GM19438 (cell line): ENCODE data around the gene PIEZO1.

ENCODE experiments used
- ATAC-seq: cut with Tn5 transposase; IDR thresholded peaks from one replicate; pipeline ENCODE4 v1.9.1; 2021; ENCODE audit warnings: low read depth; ENCODE audit not compliant: unreplicated experiment

PIEZO1 gene

GRCh38 chr16:88769617-88770460 lies 15.2 kb downstream of the PIEZO1 start:
- ATAC-seq: no peak

DNA sequence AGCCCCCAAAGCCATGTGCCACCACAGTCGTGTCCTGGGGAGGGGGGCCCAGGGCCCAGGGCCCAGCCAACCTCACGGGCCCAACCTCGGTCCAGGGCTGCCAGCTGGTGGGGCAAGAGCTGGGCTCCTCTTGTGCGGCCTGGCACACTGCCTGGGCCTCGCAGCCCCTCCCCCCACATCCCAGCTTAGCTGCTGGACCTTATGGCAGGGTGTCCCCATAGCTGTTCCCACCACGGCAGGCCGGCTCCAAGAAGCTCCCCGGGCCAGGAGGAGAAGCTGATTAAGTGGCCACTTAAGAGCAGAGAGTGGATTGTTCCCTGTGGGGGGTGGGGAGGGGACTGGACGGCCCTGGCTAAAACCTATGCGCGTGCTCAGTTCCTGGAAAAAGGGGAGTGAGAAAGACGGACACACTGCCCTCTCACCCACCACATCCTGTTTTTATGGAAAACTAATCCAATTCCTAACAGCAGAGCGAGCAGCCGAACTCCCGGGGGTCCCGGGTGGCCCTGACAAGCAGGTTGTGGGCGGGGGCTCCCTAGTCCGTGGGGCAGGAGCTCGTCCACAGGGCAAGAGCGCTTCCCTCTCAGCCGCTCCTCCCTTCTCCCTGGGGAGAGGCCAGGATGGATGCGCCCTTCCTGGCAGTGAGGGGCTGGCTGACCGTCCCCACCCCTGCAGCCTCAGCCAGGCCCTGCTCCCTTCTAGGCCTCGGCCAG lies 16.8 kb downstream of the PIEZO1 start:
- ATAC-seq: no peak

DNA sequence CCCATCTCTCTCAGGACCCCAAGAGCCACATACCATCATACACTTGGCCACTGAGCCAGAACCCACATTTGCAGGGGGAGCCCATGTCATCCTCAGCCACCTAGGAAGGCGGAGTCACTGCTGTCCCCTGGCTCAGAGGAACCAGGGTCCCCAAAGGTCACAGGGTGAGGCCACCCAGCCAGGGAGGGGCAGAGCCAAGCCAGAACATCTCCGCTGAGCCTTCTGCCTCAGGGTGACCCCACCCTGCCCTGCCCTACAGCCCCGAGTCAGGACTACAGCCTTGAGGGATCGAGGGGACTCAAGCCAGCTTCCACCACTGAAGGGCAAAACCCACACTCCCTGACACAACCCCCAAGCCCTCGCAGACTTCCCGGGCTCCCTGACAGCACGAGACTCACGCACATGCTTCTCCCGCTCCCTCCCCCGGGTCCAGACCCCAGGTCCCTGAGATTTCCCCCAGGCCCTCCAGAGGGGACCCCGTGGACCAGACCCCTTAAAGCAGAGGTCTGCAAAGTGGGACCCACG lies 17.4 kb downstream of the PIEZO1 start:
- no peak for ATAC-seq

- no peak for ATAC-seq
These were observed 18.0 kb downstream of the PIEZO1 start for GRCh38 chr16:88766975-88767374.

GRCh38 chr16:88764913-88765349 lies 20.1 kb downstream of the PIEZO1 start:
- ATAC-seq: no peak

GRCh38 chr16:88764080-88764479 lies 20.9 kb downstream of the PIEZO1 start:
- no peak for ATAC-seq

DNA sequence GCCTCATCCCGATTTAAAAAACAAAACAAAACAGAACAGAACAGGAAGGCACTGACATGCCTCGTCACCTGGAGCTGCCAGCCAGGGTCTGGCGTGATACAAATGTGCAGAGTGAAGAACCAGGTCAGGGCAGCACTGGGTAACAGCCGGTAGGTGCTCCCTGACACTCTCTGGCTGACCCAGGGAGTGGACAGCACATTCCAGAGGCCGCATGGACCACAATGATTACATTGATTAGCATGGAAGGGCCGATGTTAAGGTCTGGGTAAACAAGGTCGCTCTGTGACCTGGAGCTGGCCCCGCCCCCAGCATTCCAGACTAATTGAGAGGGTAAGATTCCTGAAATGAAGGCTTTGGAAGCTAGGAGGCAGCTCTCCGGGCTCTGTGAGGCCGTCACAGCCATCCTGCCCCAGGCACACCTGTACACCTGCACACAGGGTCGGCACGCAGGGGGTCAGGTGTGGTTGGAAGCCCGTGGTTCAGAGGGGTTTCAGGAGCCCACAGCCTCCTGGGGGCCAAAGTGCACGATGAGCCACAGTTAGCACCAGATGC lies 21.4 kb downstream of the PIEZO1 start:
- no peak for ATAC-seq

- ATAC-seq: no peak
These were observed 22.1 kb downstream of the PIEZO1 start for GRCh38 chr16:88762941-88763340.

GRCh38 chr16:88762258-88762870 lies 22.7 kb downstream of the PIEZO1 start:
- no peak for ATAC-seq

GRCh38 chr16:88761830-88762229 lies 23.2 kb downstream of the PIEZO1 start:
- ATAC-seq: no peak

DNA sequence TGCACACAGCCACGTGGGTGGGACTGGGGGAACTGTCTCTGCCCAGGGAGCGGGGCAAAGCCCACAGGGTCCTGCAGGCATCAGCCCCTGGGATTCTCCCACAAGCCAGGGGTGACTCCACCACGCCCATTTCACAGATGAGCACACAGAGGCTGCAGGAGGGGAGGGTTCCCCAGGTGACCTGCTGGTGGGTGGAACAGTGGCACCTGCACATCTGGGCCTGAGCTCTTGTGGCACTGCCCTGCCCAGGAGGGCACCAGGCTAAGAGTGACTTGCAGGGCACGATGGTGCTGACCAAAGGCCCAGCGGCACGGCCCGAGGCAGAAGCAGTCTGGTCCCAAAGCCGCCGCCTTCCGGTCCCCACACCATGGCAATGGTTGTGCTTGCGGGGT lies 23.9 kb downstream of the PIEZO1 start:
- ATAC-seq: no peak

DNA sequence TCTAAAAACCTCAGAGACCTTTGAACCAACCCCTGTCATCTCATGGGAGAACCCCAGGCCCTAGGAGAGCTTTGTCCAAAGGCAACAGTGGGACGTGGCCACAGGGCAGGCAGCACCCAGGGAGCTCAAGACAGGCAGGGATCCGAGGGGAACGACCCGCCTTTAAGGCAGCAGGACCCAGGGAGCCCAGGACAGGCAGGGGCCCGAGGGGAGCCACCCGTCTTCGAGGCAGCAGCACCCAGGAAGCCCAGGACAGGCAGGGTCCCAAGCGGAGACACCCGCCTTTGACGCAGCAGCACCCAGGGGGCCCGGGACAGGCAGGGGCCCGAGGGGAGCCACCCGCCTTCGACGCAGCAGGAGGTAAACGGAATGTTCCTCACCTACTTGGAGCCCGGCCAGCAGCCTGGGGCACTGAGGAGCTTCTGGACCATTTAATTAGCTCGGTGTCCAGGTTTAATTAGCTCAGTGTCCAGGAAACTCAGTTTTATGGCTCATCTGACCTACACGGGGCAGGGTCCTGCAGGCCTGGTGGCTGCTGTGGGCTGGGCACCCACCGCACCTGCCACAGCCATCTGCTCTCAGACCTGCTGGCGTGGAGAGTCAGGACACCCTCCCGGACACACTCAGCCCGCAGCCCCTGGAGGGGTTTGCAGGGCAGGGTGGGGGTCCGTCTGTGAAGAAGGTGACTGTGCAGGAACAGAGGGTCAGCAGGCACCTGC lies 24.4 kb downstream of the PIEZO1 start:
- no peak for ATAC-seq

- ATAC-seq: no peak
These were observed 25.1 kb downstream of the PIEZO1 start for GRCh38 chr16:88759976-88760350.

DNA sequence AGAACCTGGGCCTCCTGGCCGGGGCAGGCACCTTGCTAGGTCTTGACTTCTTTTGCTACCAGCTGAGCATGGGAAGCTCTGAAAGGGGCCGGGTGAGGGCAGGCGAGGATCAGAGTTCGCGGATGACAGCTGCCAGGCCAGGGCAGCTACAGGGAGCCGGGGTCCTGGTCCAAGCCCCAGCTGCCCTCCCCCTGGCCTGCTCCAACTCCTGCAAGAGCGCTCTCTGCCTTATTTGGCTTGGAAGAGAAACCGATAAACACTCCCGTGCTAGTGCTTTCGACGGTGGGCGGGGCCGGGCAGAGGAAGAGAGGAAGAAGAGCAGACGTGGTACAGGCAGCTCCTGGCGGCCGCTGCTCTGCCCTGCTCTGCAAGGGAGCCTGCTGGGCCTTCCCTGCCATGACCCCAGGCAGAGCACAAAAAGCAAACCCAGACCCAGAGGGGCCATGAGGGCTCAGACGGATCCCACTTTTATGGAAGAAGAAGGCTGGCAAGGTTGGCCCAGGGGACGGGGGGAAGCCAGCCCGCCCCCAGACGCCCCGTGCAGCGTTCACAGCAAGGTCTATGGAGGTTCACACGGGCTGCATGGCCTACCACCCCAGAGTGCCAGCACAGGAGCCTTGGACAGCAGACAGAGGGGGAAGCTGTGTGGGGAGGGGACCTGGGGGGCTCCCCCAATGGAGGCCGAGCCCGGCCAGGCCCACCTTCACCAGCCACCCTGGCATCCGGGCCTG lies 25.6 kb downstream of the PIEZO1 start:
- ATAC-seq: no peak

- ATAC-seq: no peak
These were observed 26.1 kb downstream of the PIEZO1 start for GRCh38 chr16:88758944-88759244.

DNA sequence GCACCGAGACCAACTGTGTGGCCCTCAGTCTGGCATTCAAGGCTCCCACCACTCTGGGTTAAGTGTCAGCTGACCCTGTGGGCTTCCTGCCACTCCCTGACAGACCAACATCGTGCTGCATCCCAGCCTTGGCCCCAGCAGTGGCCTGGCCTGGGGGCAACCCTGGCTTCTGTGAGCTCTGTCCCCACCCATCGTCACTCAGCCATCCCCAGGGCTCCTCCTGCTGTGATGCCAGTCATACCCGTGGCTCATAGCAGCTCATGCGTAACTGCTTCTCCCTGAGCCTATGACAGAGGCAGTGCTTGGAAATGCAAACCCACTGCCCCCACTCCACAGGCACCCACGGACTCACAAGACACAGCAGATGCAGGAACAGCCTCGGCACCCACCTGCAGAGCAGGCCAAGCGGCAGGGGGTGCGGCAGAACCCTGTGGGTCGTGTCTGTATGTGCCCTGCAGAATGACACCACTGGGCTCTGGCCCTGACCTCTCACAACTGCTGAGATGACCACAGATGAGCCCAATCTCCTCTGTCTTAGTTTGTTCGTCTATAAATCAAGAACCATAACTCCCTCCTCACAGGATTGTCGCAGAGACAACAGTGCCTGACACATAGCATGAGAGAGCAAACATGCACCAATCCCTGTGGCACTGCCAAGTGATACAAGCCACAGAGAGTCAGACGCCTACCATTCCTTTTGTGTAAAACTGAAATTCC lies 26.6 kb downstream of the PIEZO1 start:
- ATAC-seq: no peak

DNA sequence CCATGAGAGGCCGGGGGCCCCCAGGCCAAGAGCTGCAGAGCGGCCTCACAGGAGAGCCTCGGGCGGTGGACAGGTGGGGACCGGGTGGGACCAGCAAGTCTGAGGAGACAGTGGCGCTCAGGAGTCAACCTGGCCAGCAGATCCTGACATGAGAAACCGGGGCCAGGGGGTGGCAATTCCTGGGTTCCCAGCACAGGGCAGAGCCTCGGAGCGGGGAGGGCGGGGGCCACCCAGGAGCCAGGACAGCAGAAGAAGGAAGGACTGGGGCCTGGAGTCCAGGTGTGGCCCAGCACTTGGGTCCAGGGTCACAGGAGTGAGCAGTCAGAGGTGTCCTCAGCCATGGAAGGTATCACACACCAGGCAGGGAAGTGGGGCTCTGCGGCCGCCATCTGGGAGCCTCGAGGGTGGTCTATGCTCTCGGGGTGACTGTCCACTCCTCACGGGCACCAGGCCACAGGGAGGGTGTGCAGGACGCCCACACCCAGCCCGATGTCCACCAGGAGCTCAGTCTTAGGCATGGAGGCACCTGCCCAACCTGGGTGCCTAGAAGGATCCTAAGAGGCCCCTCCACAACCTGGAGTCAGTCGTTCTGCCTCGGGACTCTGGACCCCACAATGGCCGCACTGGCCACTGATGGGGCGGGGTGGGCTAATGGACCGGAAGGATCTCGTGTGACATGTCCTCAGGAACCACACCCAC lies 29.1 kb downstream of the PIEZO1 start:
- ATAC-seq: no peak

DNA sequence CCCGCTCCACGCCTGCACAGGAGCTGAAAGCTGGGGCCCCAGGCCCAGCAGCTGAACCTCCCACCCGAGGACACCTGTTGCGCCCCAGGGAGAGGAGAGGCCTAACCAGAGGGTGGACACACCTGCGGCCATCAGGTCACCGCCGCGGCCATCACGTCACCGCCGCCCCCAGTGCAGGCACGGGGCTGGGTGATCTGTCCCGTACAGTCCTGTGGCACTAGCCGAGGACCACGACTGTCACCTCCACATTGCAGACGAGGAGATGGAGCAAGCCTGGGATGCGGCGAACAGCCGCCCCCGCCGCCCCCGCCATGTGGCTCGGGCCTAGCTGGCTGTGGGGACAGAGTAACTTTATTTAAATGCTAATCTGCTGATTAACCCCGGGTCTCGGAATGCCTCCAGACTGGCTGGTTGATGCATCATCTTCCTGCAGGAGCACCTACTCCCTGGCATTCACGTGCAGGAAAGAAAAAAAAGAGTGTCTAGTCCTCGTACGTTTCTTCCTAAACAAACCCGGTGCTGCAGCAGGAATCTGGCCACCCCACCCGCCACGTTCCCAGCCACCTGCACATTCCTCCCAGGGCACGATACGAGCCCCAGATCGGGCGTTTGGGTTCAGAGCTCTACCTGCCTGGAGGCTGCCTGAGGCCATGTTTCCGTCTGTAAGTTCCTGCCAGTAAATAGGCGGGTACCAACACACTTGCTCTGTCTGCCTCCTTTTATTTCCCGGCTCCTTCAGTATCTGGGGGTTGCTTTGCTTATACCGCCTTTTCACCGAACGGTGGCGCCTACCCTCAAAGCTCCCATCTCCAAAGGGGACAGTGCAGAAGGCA lies 29.9 kb downstream of the PIEZO1 start:
- ATAC-seq: no peak
